Left ventricle myocardium inferior (tissue), 1 donor: Measurements from ENCODE around the gene CNTN1. TPM values are rescaled to one million over a fixed set of nuclear protein-coding genes. Genes with fewer than 3 reads are reported as not detected.

Source experiments
- DNase-seq: peaks from one replicate; pipeline ENCODE4 v3.0.0-alpha.2; 2020
- H3K27ac ChIP-seq: fragments of 200-600 bp; replicated peaks from 2 replicates; pipeline ENCODE4 v1.8.0; 2021
- H3K27me3 ChIP-seq: fragments of 200-600 bp; 2 replicates; pipeline ENCODE4 v1.8.0; 2021; ENCODE audit warnings: low read depth
- H3K36me3 ChIP-seq: fragments of 200-600 bp; 2 replicates; pipeline ENCODE4 v1.8.0; 2021
- H3K4me1 ChIP-seq: fragments of 200-600 bp; 2 replicates; pipeline ENCODE4 v1.8.0; 2021
- H3K4me3 ChIP-seq: fragments of 200-600 bp; 2 replicates; pipeline ENCODE4 v1.8.0; 2021; ENCODE audit warnings: mild to moderate bottlenecking, moderate library complexity
- H3K9me3 ChIP-seq: fragments of 200-600 bp; replicated peaks from 2 replicates; pipeline ENCODE4 v1.8.0; 2021
- intact Hi-C: fragments of 100-400 bp; cut with micrococcal nuclease; formaldehyde crosslinking; loops from one replicate; pipeline ENCODE4 v1.11.0; 2022
- total RNA-seq: library from RNA; stranded (reverse); fragmentation: NEBNext Ultra II Directional; extraction: Animal tissue kit (Norgen Biotek cat#: 25700); gene quantifications from one replicate; pipeline ENCODE4 v1.2.1, GENCODE V29; 2021
- TF ChIP-seq, protein P1 (sequence below): fragments of 200-600 bp; IDR thresholded peaks from 2 replicates; pipeline ENCODE4 v1.8.0; 2021; ENCODE audit warnings: antibody characterized with exemption, mild to moderate bottlenecking, borderline replicate concordance
- donor health status: DM: no; HTN: yes; CAD: no; lungs with severe emphysema.

The CNTN1 gene
- total RNA-seq, 1 donor from 2014 or later: 0.11 TPM

DNA sequence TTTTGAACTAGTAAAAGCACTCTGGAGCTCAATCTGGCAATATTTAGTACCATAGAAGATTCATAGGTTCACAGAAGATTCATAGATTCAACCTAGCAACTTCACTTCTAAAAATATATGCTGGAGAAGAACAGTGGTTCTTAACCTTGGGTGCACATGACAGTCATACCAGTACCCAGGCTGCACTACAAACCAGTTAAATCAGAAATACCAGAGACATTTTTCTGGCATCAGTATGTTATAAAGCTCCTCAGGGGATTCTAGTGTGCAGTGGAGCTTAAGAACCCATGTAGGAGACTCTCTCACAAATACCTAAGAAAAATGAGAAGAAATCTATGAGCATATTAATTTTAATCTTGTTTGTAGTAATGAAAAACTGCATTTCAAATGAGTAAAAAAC is 46.6 kb downstream of the CNTN1 start:
- H3K9me3 ChIP-seq: no peaks in the 10 kb centered on the region
- H3K4me1 ChIP-seq: no peaks in the 10 kb centered on the region
- TF ChIP-seq, protein P1, sequence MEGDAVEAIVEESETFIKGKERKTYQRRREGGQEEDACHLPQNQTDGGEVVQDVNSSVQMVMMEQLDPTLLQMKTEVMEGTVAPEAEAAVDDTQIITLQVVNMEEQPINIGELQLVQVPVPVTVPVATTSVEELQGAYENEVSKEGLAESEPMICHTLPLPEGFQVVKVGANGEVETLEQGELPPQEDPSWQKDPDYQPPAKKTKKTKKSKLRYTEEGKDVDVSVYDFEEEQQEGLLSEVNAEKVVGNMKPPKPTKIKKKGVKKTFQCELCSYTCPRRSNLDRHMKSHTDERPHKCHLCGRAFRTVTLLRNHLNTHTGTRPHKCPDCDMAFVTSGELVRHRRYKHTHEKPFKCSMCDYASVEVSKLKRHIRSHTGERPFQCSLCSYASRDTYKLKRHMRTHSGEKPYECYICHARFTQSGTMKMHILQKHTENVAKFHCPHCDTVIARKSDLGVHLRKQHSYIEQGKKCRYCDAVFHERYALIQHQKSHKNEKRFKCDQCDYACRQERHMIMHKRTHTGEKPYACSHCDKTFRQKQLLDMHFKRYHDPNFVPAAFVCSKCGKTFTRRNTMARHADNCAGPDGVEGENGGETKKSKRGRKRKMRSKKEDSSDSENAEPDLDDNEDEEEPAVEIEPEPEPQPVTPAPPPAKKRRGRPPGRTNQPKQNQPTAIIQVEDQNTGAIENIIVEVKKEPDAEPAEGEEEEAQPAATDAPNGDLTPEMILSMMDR: no peak
- no peaks in the 10 kb centered on the region for H3K27me3 ChIP-seq
- no peaks in the 10 kb centered on the region for H3K36me3 ChIP-seq
- no peak overlapping the region for H3K4me3 ChIP-seq
- intact Hi-C loops: no loop called here
- DNase-seq: no peak
- no peak overlapping the region for H3K27ac ChIP-seq

- H3K27ac ChIP-seq: no peak overlapping the region
- intact Hi-C loops: no loop called here
- H3K27me3 ChIP-seq: no peaks in the 10 kb centered on the region
- no peaks in the 10 kb centered on the region for H3K9me3 ChIP-seq
- H3K4me1 ChIP-seq: no peaks in the 10 kb centered on the region
- H3K36me3 ChIP-seq: no peaks in the 10 kb centered on the region
- DNase-seq: no peak
- no peak overlapping the region for H3K4me3 ChIP-seq
- TF ChIP-seq, protein P1: no peak
Observed at GRCh38 chr12:40742041-40742440, 49.8 kb downstream of the CNTN1 start.

- no peak overlapping the region for H3K4me3 ChIP-seq
- H3K9me3 ChIP-seq: no peaks in the 10 kb centered on the region
- TF ChIP-seq, protein P1: no peak
- DNase-seq: no peak
- H3K4me1 ChIP-seq: no peaks in the 10 kb centered on the region
- no peak overlapping the region for H3K27ac ChIP-seq
- H3K27me3 ChIP-seq: no peaks in the 10 kb centered on the region
- intact Hi-C loops: no loop called here
- no peaks in the 10 kb centered on the region for H3K36me3 ChIP-seq
Observed at GRCh38 chr12:40745386-40745785, 53.1 kb downstream of the CNTN1 start.

- intact Hi-C loops: no loop called here
- no peaks in the 10 kb centered on the region for H3K4me1 ChIP-seq
- H3K4me3 ChIP-seq: no peak overlapping the region
- no peaks in the 10 kb centered on the region for H3K36me3 ChIP-seq
- H3K9me3 ChIP-seq: no peaks in the 10 kb centered on the region
- DNase-seq: no peak
- no peak overlapping the region for H3K27ac ChIP-seq
- H3K27me3 ChIP-seq: no peaks in the 10 kb centered on the region
- TF ChIP-seq, protein P1: no peak
Observed at GRCh38 chr12:40749863-40750262, 57.6 kb downstream of the CNTN1 start.

GRCh38 chr12:40752011-40752410 is 59.8 kb downstream of the CNTN1 start:
- no peaks in the 10 kb centered on the region for H3K27me3 ChIP-seq
- no peak for DNase-seq
- H3K36me3 ChIP-seq: no peaks in the 10 kb centered on the region
- intact Hi-C loops: no loop called here
- H3K4me3 ChIP-seq: no peak overlapping the region
- H3K9me3 ChIP-seq: no peaks in the 10 kb centered on the region
- no peak overlapping the region for H3K27ac ChIP-seq
- H3K4me1 ChIP-seq: no peaks in the 10 kb centered on the region
- TF ChIP-seq, protein P1: no peak

DNA sequence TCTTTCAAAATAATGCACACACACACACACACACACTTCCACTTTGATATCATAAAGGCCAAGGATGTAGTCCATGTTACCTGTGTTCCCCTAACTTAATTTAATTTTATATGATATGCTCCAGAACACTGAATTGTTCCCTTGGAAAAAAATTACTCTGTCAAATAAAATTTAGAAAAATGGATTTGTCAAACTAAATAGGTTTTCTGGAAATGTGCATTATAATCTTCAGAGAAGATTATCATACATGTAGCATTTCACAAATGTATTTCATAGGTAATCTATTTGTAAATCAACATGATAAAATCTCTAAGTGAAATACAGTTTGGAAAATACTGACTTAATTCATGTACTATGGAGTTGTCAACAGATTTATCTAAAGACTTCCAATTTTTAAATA is 68.6 kb downstream of the CNTN1 start:
- no peak overlapping the region for H3K27ac ChIP-seq
- intact Hi-C loops: no loop called here
- H3K9me3 ChIP-seq: no peaks in the 10 kb centered on the region
- H3K4me3 ChIP-seq: no peak overlapping the region
- no peak for DNase-seq
- TF ChIP-seq, protein P1: no peak
- H3K27me3 ChIP-seq: no peaks in the 10 kb centered on the region
- no peaks in the 10 kb centered on the region for H3K4me1 ChIP-seq
- H3K36me3 ChIP-seq: no peaks in the 10 kb centered on the region
